H9 (cell line): ENCODE measurements around the gene CFAP299. TPM values are rescaled to one million over a fixed set of nuclear protein-coding genes. Genes with fewer than 3 reads are reported as not detected.

Source experiments
- DNase-seq: peaks from one replicate; pipeline ENCODE4 v3.0.0-alpha.2; 2017
- H2AFZ ChIP-seq: one replicate; pipeline ENCODE4 v1.6.1; 2013; ENCODE audit warnings: mild to moderate bottlenecking, low read length, control low read depth, moderate library complexity
- H2AK5ac ChIP-seq: 2 replicates; pipeline ENCODE4 v1.6.1; 2013; ENCODE audit warnings: low read length, control low read depth, mixed read lengths; ENCODE audit not compliant: insufficient read length
- H2BK120ac ChIP-seq: one replicate; pipeline ENCODE4 v1.6.1; 2013; ENCODE audit warnings: low read depth, mild to moderate bottlenecking, low read length, control low read depth, inconsistent platforms; ENCODE audit not compliant: poor library complexity, severe bottlenecking
- H2BK12ac ChIP-seq: 2 replicates; pipeline ENCODE4 v1.6.1; 2013; ENCODE audit warnings: low read length, control low read depth, mixed read lengths, low read depth; ENCODE audit not compliant: insufficient read length
- H2BK15ac ChIP-seq: 2 replicates; pipeline ENCODE4 v1.6.1; 2013; ENCODE audit warnings: low read depth, low read length, control low read depth
- H2BK20ac ChIP-seq: one replicate; pipeline ENCODE4 v1.6.1; 2013; ENCODE audit warnings: low read depth, mild to moderate bottlenecking, low read length, control low read depth, inconsistent platforms; ENCODE audit not compliant: poor library complexity, severe bottlenecking
- H2BK5ac ChIP-seq: 2 replicates; pipeline ENCODE4 v1.6.1; 2013; ENCODE audit warnings: low read length, control low read depth, mixed read lengths; ENCODE audit not compliant: insufficient read length
- H3K14ac ChIP-seq: 2 replicates; pipeline ENCODE4 v1.6.1; 2013; ENCODE audit warnings: low read length, control low read depth; ENCODE audit not compliant: insufficient read depth
- H3K18ac ChIP-seq: 2 replicates; pipeline ENCODE4 v1.6.1; 2013; ENCODE audit warnings: low read depth, mild to moderate bottlenecking, mixed read lengths, low read length, control low read depth; ENCODE audit not compliant: insufficient read length
- H3K23ac ChIP-seq: 2 replicates; pipeline ENCODE4 v1.6.1; 2013; ENCODE audit warnings: low read length, control low read depth, mixed read lengths, low read depth; ENCODE audit not compliant: insufficient read length
- H3K23me2 ChIP-seq: 2 replicates; pipeline ENCODE4 v1.6.1; 2013; ENCODE audit warnings: low read depth, mild to moderate bottlenecking, mixed read lengths, low read length, control low read depth; ENCODE audit not compliant: insufficient read length, poor library complexity, severe bottlenecking
- H3K27ac ChIP-seq: 2 replicates; pipeline ENCODE4 v1.5.1; 2013; ENCODE audit warnings: low read length, control low read depth, mixed read lengths, low read depth; ENCODE audit not compliant: insufficient read length
- H3K27me3 ChIP-seq: 2 replicates; pipeline ENCODE4 v1.6.1; 2013; ENCODE audit warnings: low read length, control low read depth, inconsistent platforms; ENCODE audit not compliant: insufficient read depth
- H3K4ac ChIP-seq: 2 replicates; pipeline ENCODE4 v1.6.1; 2013; ENCODE audit warnings: low read depth, mild to moderate bottlenecking, control low read depth, inconsistent platforms, low read length, moderate library complexity
- H3K4me1 ChIP-seq: 2 replicates; pipeline ENCODE4 v1.6.1; 2013; ENCODE audit warnings: low read length, control low read depth, inconsistent platforms; ENCODE audit not compliant: insufficient read depth
- H3K4me2 ChIP-seq: 2 replicates; pipeline ENCODE4 v1.6.1; 2013; ENCODE audit warnings: low read length, control low read depth, mixed read lengths; ENCODE audit not compliant: insufficient read length, insufficient read depth
- H3K56ac ChIP-seq: 2 replicates; pipeline ENCODE4 v1.6.1; 2013; ENCODE audit warnings: low read depth, mild to moderate bottlenecking, mixed read lengths, low read length, control low read depth; ENCODE audit not compliant: insufficient read length
- H3K79me1 ChIP-seq: 2 replicates; pipeline ENCODE4 v1.6.1; 2013; ENCODE audit warnings: low read depth, mild to moderate bottlenecking, moderate library complexity, low read length, control low read depth, inconsistent platforms; ENCODE audit not compliant: insufficient read depth, poor library complexity, severe bottlenecking
- H3K79me2 ChIP-seq: 2 replicates; pipeline ENCODE4 v1.6.1; 2013; ENCODE audit warnings: low read length, control low read depth, inconsistent platforms; ENCODE audit not compliant: insufficient read depth
- H3K9ac ChIP-seq: 2 replicates; pipeline ENCODE4 v1.6.1; 2013; ENCODE audit warnings: low read length, control low read depth, mixed read lengths; ENCODE audit not compliant: insufficient read length; ENCODE audit errors: extremely low read depth
- H3K9me3 ChIP-seq: one replicate; pipeline ENCODE4 v1.6.1; 2013; ENCODE audit warnings: low read depth, low read length, inconsistent platforms; ENCODE audit not compliant: control insufficient read depth
- H3T11ph ChIP-seq: one replicate; pipeline ENCODE4 v1.6.1; 2013; ENCODE audit warnings: mild to moderate bottlenecking, low read length, control low read depth, inconsistent platforms
- H4K20me1 ChIP-seq: one replicate; pipeline ENCODE4 v1.6.1; 2013; ENCODE audit not compliant: control insufficient read depth, insufficient read length, insufficient read depth
- H4K5ac ChIP-seq: 2 replicates; pipeline ENCODE4 v1.6.1; 2013; ENCODE audit warnings: low read depth, mild to moderate bottlenecking, mixed read lengths, low read length, control low read depth; ENCODE audit not compliant: insufficient read length
- H4K8ac ChIP-seq: replicated peaks from 2 replicates; pipeline ENCODE4 v1.6.1; 2013; ENCODE audit warnings: low read length, control low read depth, mixed read lengths, low read depth; ENCODE audit not compliant: insufficient read length
- H4K91ac ChIP-seq: 2 replicates; pipeline ENCODE4 v1.6.1; 2013; ENCODE audit warnings: low read depth, mild to moderate bottlenecking, moderate library complexity, mixed read lengths, low read length, control low read depth; ENCODE audit not compliant: insufficient read length
- H3K27ac Mint-ChIP-seq, 3 experiments: 2 replicates in 2 of 3; 3 replicates in 1 of 3; pipeline ENCODE4 v1.8.0; 2020 to 2021; ENCODE audit warnings: mixed read lengths in 3 of 3, mild to moderate bottlenecking in 1 of 3, moderate library complexity in 1 of 3
- H3K27me3 Mint-ChIP-seq: 2 replicates; pipeline ENCODE4 v1.8.0; 2021; ENCODE audit warnings: low read depth, mild to moderate bottlenecking, moderate library complexity, mixed read lengths
- H3K36me3 Mint-ChIP-seq, 3 experiments: 2 replicates in 2 of 3; 3 replicates in 1 of 3; pipeline ENCODE4 v1.8.0; 2020 to 2021; ENCODE audit warnings: low read depth in 3 of 3, mixed read lengths in 3 of 3; ENCODE audit not compliant: insufficient read depth in 1 of 3
- H3K4me1 Mint-ChIP-seq, 2 experiments: 2 replicates each; pipeline ENCODE4 v1.8.0; 2020; ENCODE audit warnings: mixed read lengths in 2 of 2
- H3K4me3 Mint-ChIP-seq, 2 experiments: 2 replicates in 1 of 2; 3 replicates in 1 of 2; pipeline ENCODE4 v1.8.0; 2020 to 2021; ENCODE audit warnings: mild to moderate bottlenecking in 2 of 2, mixed read lengths in 2 of 2, moderate library complexity in 1 of 2
- H3K9me3 Mint-ChIP-seq, 2 experiments: 2 replicates in 1 of 2; 3 replicates in 1 of 2; pipeline ENCODE4 v1.8.0; 2020; ENCODE audit warnings: mild to moderate bottlenecking in 2 of 2, mixed read lengths in 2 of 2, moderate library complexity in 1 of 2
- CTCF ChIP-seq: fragments of 200-600 bp; sonication (generic); conservative IDR thresholded peaks from 3 replicates; pipeline ENCODE4 v1.8.0; 2021; ENCODE audit warnings: antibody characterized with exemption, mild to moderate bottlenecking
- WGBS: extraction: QIAGEN DNeasy Blood & Tissue Kit; methylation state at CpG from one replicate; pipeline ENCODE4 v1.1.7; 2013; ENCODE audit warnings: missing lambda C conversion rate, low lambda C conversion rate, mixed read lengths; ENCODE audit not compliant: insufficient read length; ENCODE audit errors: extremely low coverage; 5-methylcytosine and 5-hydroxymethylcytosine counted together
- total RNA-seq: library from RNA; stranded (reverse); gene quantifications from 2 replicates; pipeline ENCODE4 v1.2.1, GENCODE V29; 2021

Gene CFAP299
- total RNA-seq, 1 experiment from 2014 or later, result not detected

- H2AK5ac ChIP-seq, result no peak overlapping the region
- no peak overlapping the region for H4K91ac ChIP-seq
- no peak overlapping the region for H2AFZ ChIP-seq
- H2BK12ac ChIP-seq, result no peak overlapping the region
- H3K27ac ChIP-seq, result peak overlapping the region; percentile 33
- H3K56ac ChIP-seq, result no peak overlapping the region
- no peaks in the 10 kb centered on the region for H3K79me1 ChIP-seq
- no peak overlapping the region for H3K4ac ChIP-seq
- peak overlapping the region; percentile 10 to 18; a peak in 3 of 5 replicates for H3K4me3 Mint-ChIP-seq
- no peak overlapping the region for H2BK15ac ChIP-seq
- no peaks in the 10 kb centered on the region for H3K4me1 ChIP-seq
- H3K79me2 ChIP-seq, result no peaks in the 10 kb centered on the region
- H2BK120ac ChIP-seq, result no peak overlapping the region
- H3K9ac ChIP-seq, result no peak overlapping the region
- H3K36me3 Mint-ChIP-seq, result peaks cover 0 to 2% (median 0%) of the 10 kb centered on the region in 3 experiments; a peak in 1 of 7 replicates
- no peak overlapping the region for H3K23ac ChIP-seq
- TF ChIP-seq CTCF, result no peak
- H4K20me1 ChIP-seq, result no peaks in the 10 kb centered on the region
- H3K9me3 Mint-ChIP-seq, result peaks cover 0 to 2% of the 10 kb centered on the region in 2 experiments; a peak in 1 of 5 replicates
- H2BK5ac ChIP-seq, result no peak overlapping the region
- H3T11ph ChIP-seq, result no peak overlapping the region
- no peaks in the 10 kb centered on the region for H3K27me3 Mint-ChIP-seq
- peaks cover 37 to 43% of the 10 kb centered on the region in 2 experiments for H3K4me1 Mint-ChIP-seq
- no peaks in the 10 kb centered on the region for H3K9me3 ChIP-seq
- no peak overlapping the region for H4K5ac ChIP-seq
- no CpG with 5 or more reads among the region's 9 CpGs for WGBS
- no peak overlapping the region for H3K14ac ChIP-seq
- DNase-seq, result peak; percentile 66
- no peaks in the 10 kb centered on the region for H3K27me3 ChIP-seq
- H2BK20ac ChIP-seq, result no peak overlapping the region
- H3K23me2 ChIP-seq, result peaks cover 3% of the 10 kb centered on the region
- H4K8ac ChIP-seq, result no peak overlapping the region
- H3K4me2 ChIP-seq, result peak overlapping the region; percentile 46
- H3K27ac Mint-ChIP-seq, result peak overlapping the region; percentile 54 to 98 (median 71); a peak in 6 of 7 replicates
- H3K18ac ChIP-seq, result no peak overlapping the region
Observed at GRCh38 chr4:80471756-80472155, 136.2 kb downstream of the CFAP299 start.
